Measurements from ENCODE around the gene PIGB.

GRCh38 chr15:55348281-55348778 lies 29.3 kb downstream of the PIGB start:
- TF ChIP-seq CTCF (conservative IDR thresholded peaks at IDR 0.05; ENCODE audit: low read length) (no peak), EZH2phosphoT487 (IDR thresholded peaks at IDR 0.05; ENCODE audit: borderline replicate concordance, low read depth, low read length) (no peak)
